Caki2 (cell line): ENCODE results near the gene PLD1. TPM values are rescaled to one million over a fixed set of nuclear protein-coding genes. Genes with fewer than 3 reads are reported as not detected.
A peak's percentile ranks its signal among the peaks of the same experiment; 100 is the strongest.
"Not testable (repeated sequence)": the region's sequence is repeated elsewhere in the genome, so short reads cannot be mapped to it uniquely, and the experiment has no call there.

Source experiments
- DNase-seq: peaks from one replicate; pipeline ENCODE4 v3.0.0-alpha.2; 2015; ENCODE audit warnings: low read depth
- in situ Hi-C: cut with HindIII; loops from 2 replicates; pipeline ENCODE4 v1.10.0; 2016; ENCODE audit warnings: low sequenced_read_pairs, low pct_unique_long_range_greater_than_20kb, mixed read lengths
- total RNA-seq: library from RNA; depleted of rRNA; stranded (reverse); fragments of >200 nt; shearing (Covaris generic); gene quantifications from 2 replicates; pipeline ENCODE4 v1.2.3, GENCODE V29; 2014; ENCODE audit warnings: low replicate concordance

PLD1 gene
- total RNA-seq, 1 experiment from 2014 or later = 6.4 TPM

- in situ Hi-C loops = no loop called here
- no peak for DNase-seq
These were observed 173.6 kb downstream of the PLD1 start for GRCh38 chr3:171636666-171637065.

- DNase-seq = no peak
- in situ Hi-C loops = no loop called here
These were observed 177.5 kb downstream of the PLD1 start for GRCh38 chr3:171632766-171633165.

- in situ Hi-C loops, DNase-seq: not testable (repeated sequence)
These were observed 183.5 kb downstream of the PLD1 start for GRCh38 chr3:171626799-171627198.

GRCh38 chr3:171622126-171622525 lies 188.2 kb downstream of the PLD1 start:
- in situ Hi-C loops = no loop called here
- DNase-seq = no peak

DNA sequence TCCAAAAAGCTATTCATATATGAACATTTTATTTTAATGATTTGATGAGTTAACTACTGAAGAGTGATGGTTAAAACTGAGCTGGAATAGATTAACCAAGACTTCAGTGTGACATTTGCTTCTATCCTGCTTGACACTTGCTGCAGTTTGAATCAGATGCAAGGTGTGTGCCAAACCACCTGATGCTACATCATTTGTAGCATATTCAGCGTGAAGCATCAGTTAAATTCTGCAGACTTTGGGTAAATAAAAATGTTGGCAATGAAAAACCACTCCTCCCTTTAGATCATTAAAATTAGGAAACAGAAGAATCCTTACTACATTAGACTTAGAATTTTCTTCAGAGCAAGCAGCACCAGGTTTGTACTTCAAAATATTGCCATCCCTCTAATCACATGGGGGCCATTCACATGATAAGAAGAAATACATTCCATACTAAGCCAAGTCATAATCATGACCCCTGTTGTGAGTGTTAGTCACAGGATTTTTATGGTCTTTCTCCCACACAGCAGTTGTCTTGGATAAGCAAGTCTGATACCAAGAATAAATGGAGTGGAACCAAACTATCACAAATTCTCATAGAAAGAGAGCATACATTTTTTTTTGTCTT lies 189.4 kb downstream of the PLD1 start:
- peak; percentile 88 for DNase-seq

DNA sequence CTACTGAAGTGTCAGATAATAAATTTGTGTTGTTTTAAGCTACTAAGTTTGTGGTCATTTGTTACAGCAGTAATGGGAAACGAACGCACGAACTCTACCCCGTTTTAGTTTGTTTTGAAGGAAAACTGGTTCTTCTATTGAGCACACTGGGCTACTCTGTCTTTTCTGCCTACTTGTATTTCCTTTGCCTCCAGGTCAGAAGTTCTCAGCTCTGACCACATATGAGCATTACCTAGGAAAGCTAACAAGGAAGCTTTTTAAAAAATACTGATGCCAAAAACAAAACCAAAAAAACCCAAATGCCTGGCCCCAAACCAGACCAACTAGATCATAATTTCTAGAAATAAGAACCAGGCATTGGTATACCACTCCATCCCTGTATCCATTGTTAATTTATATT lies 193.5 kb downstream of the PLD1 start:
- no peak for DNase-seq
- in situ Hi-C loops = no loop called here

More for the DNA sequence above, 189.4 kb downstream of the PLD1 start:
- in situ Hi-C loops = no loop called here

DNA sequence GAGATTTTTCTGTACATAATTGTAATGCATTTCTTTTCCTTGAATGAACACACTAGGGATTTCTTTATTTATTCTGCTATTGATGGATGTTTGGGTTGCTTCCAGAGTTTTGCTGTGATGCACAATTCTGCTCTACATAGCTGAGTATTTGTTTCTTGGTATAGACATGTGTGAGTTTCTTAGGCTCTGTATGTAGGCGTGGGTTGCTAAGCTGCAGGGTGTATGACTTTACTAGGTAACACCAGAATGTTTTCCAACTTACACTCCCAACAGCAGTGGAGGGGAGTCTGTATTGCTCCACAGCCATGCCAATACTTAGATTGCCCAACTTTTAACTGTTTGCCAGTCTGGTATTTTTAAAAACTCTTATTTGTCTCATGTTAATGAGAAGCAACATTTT lies 194.6 kb downstream of the PLD1 start:
- in situ Hi-C loops = no loop called here
- DNase-seq = no peak

DNA sequence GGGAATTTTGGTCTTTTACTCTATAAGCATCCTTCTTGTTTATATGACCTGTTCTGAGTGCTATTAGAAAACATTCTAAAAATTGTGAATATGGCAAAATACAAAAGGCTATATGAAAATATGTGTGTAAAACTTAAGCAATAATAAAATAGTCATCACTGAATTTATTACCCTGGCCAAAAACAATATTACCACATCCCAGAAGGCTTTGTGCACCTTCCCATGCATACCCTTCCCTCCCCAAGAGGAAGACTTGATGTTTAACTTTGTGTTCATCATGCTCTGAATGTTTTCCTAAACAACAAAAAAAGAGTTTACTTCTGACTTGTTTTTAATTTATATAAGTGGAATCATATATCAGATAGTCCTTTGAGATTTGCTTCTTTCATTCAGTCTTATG lies 195.0 kb downstream of the PLD1 start:
- DNase-seq = no peak
- in situ Hi-C loops = no loop called here

DNA sequence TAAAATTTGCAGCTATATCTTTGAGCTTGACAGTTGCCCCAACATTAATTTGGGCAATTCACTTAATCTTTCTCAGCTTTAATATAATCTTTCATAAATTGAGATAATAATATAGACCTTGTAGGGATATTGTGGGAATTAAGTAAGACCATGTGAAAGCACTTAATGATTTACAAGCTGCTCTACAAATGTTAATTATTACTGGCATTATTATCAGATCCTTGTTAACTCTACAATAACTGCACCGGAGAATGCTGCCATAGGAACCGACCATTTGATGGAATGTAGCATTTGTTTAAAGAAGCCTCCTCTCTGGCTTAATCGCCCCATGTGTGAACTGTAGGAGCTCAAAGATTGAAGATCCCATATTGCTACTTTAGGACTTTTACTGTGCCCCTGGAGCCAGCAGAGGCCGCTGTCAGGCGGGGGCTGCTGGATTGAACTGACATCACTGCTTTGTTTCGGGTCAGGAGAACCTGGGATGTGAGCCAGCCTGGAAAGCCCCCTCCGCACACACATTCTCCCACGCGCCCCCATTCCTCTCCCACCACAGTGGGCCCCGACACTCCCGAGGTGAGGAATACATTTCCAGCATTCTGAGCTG lies 195.9 kb downstream of the PLD1 start:
- in situ Hi-C loops = no loop called here

GRCh38 chr3:171607452-171607851 lies 202.8 kb downstream of the PLD1 start:
- no peak for DNase-seq
- in situ Hi-C loops = no loop called here

More for the DNA sequence above, 195.9 kb downstream of the PLD1 start:
- DNase-seq = peak; percentile 35

DNA sequence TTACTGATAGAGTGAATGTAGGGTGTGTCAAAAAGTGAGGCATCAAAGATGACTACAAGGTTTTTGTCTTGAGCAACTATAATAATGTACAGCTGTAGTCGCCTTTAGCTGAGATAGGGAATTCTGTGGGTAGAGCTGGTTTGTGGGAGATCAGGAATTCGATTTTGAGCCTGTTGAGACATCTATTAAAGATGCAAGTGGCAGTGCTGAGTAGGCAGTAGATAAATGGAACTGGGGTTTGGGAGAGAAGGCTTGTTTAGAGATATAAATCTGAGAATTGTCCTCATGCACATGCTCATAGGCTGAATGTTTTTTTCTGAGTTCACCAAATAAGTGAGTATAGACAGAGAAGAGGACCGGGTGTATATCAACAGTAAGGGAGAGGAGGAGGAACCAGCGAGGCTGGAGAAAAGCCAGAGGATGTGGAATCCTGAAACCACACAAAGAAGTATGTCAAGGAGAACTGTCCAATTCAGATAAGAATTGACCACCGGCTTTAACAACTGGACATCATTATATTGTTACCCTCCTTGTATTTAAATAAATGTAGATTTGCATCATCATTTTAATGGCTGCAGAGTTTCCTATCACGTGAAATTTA lies 204.0 kb downstream of the PLD1 start:
- no peak for DNase-seq
- in situ Hi-C loops = no loop called here

GRCh38 chr3:171604370-171604769 lies 205.9 kb downstream of the PLD1 start:
- in situ Hi-C loops = no loop called here
- DNase-seq = no peak

- in situ Hi-C loops = no loop called here
- no peak for DNase-seq
These were observed 208.2 kb downstream of the PLD1 start for GRCh38 chr3:171602072-171602471.

- in situ Hi-C loops = no loop called here
These were observed 210.3 kb downstream of the PLD1 start for GRCh38 chr3:171600030-171600429.

DNA sequence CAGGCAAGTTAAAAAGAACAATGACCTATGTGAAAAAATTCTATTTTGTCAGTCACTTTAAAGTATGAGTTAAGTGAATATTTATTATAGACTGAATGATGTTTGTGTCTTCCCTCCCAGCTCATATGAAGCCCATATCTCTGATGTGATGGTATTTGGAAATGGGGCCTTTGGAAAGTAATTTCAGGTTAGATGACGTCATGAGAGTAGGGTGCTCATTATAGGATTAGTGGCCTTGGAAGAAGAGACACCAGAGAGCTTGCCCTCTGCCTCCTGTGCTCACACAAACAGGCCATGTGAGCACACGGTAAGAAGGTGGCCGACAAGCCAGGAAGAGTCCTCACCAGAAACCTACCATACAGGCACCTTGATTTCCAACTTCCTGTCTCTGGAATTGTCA lies 211.3 kb downstream of the PLD1 start:
- in situ Hi-C loops = no loop called here

More at GRCh38 chr3:171600030-171600429, 210.3 kb downstream of the PLD1 start:
- no peak for DNase-seq

DNA sequence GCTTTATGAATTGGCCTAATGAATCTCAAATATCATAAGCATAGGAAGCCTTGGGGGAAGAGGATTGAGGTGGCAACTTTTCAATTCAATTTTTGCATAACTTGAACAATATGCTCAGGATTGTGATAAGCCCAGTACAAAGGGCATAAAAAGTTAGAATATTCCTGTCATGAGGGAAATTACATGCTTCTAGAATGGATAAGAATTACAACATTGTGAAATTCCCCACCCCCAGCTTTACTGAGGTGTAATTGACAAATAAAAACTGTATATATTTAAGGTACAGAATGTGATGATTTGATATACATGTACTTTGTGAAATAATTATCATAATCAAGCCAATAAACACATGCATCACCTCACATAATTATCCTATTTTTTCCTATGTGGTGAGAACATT lies 217.5 kb downstream of the PLD1 start:
- DNase-seq = no peak
- in situ Hi-C loops = no loop called here

More for the DNA sequence above, 211.3 kb downstream of the PLD1 start:
- no peak for DNase-seq

DNA sequence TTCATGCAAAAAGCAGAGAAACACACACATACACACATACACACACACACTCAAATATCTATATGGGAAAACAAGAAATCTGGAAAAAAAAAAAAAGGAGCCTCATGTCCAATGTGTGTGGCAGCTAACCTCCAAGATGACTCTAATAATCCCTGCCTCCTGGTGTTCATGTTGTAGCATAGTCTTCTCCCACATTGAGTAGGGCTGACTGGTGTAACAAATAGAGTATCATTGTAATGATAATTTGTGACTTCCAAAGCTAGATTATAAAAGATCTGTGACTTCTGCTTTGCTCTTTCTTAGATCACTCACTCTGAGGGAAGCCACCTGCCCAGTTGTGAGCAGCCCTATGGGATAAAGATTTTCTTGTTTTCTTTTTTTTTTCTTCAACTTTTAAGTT lies 219.2 kb downstream of the PLD1 start:
- in situ Hi-C loops = no loop called here

GRCh38 chr3:171586274-171586673 lies 224.0 kb downstream of the PLD1 start:
- in situ Hi-C loops = no loop called here
- no peak for DNase-seq

More for the DNA sequence above, 219.2 kb downstream of the PLD1 start:
- DNase-seq = no peak

GRCh38 chr3:171585039-171585438 lies 225.2 kb downstream of the PLD1 start:
- DNase-seq = no peak
- in situ Hi-C loops = no loop called here

DNA sequence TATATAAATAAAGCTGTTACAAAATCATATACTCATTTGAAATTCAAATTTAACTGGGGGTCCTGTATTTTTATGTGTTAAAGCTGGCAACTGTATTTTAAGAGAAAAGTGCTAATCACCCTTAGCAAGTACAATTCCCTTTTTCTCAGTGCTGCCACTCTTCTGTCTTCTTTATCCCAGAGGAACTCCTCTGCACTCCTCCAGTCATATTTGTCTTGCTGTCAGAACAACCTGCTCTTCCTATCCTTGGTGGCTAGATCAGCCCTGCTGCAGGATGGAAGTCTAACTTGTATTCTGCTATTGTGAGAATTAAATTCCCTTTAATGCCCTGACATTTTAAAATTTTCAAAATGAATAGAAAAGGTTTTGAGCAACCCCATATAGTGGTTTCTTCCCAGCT lies 226.2 kb downstream of the PLD1 start:
- in situ Hi-C loops = no loop called here
- DNase-seq = no peak
